Activated T-helper 1 cell treated with anti-CD3 and anti-CD28 coated beads, Interleukin-12 subunit alpha, Interleukin-12 subunit beta, Interleukin-2, Interleukin-4 antibody, amounts not matched to agents 30 ng/mL and 10 ng/mL and 1 ng/mL, durations not matched to agents 14 hours and 24 hours and 36 hours (primary cell): ENCODE data around the gene EVI5. TPM values are rescaled to one million over a fixed set of nuclear protein-coding genes. Genes with fewer than 3 reads are reported as not detected.
A peak's percentile ranks its signal among the peaks of the same experiment; 100 is the strongest.

Source experiments
- DNase-seq: peaks from one replicate; pipeline ENCODE4 v3.0.0; 2021; ENCODE audit warnings: low spot score
- H3K27ac Mint-ChIP-seq: one replicate; pipeline ENCODE4 v1.8.0; 2021; ENCODE audit warnings: mild to moderate bottlenecking, mixed read lengths
- H3K27me3 Mint-ChIP-seq: one replicate; pipeline ENCODE4 v1.8.0; 2022; ENCODE audit warnings: mild to moderate bottlenecking, moderate library complexity, mixed read lengths; ENCODE audit not compliant: insufficient read depth
- H3K36me3 Mint-ChIP-seq: one replicate; pipeline ENCODE4 v1.8.0; 2021; ENCODE audit warnings: low read depth, mixed read lengths
- H3K4me1 Mint-ChIP-seq: one replicate; pipeline ENCODE4 v1.8.0; 2021; ENCODE audit warnings: low read depth, mixed read lengths
- H3K4me3 Mint-ChIP-seq: one replicate; pipeline ENCODE4 v1.8.0; 2021; ENCODE audit warnings: mild to moderate bottlenecking, moderate library complexity, mixed read lengths
- H3K9me3 Mint-ChIP-seq: one replicate; pipeline ENCODE4 v1.8.0; 2021; ENCODE audit warnings: mixed read lengths
- intact Hi-C: fragments of 100-400 bp; cut with micrococcal nuclease; formaldehyde crosslinking; loops from one replicate; pipeline ENCODE4 v1.15.1; 2024
- total RNA-seq: library from RNA; stranded (reverse); gene quantifications from 2 replicates; pipeline ENCODE4 v1.2.3, GENCODE V29; 2022

The EVI5 gene
- total RNA-seq, 1 donor from 2014 or later: 11.3 TPM

DNA sequence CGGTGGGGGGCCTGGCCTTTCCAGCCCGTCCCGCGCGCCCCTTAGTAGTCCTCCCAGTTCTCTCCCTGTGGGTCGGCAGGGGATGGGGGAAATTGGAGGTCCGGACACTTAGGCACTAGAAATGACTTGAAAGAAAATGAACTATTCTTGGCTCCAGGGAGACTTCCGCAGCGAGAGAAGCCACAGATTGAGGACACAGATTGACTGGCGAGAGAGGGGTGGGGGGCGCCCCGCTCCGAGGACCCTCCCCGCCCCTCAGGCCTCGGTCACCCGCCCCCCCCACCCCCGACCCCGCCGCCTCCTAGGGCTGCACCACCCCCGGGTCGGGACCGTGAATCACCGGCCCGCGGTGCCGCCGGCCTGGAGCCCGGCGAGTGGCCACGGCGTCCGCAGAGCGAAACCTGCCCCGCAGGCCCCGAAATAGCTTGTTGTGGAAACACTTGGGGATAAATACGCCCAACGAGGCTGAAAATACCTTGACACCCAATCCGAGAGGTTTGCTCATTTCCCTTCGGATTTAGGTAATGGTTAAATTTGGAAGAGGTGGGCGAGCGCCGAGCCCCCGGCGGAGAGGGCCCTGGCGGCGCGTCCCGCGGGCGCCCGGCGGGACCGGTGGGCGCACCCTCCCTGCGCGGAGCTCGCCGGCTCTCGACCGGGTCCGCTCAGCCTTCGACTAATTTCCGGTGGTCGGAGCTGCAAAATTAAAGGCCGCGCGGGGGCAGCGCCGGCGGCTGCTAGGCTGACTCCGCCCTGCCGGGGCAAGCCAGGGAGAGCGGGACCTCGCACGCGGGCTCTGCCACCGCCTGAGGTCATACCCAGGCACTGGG is 298.4 kb downstream of the EVI5 start, which contains the start of gene GFI1:
Gene GFI1 (minus strand): TSS at position 675 of the 827 bp plus-strand sequence. CDS start 3,438 bp downstream, outside the sequence.
- peak; percentile 53 for DNase-seq
- intact Hi-C loops: loop anchor here (1.0 to 10.0 kb wide), 16 partner anchors 16 to 1462 kb away; partner anchors contain the start of genes CCDC18, CDC7, DIPK1A and RPL5
- H3K9me3 Mint-ChIP-seq: no peaks in the 10 kb centered on the region
- peaks cover 3% of the 10 kb centered on the region for H3K27me3 Mint-ChIP-seq
- H3K4me1 Mint-ChIP-seq: peaks cover 46% of the 10 kb centered on the region
- peak within 1 kb of the TSS; percentile 97 for H3K27ac Mint-ChIP-seq
- H3K4me3 Mint-ChIP-seq: peak within 1 kb of the TSS; percentile 99
- peaks cover 26% of the 10 kb centered on the region for H3K36me3 Mint-ChIP-seq

GRCh38 chr1:92485381-92486250 is 299.3 kb downstream of the EVI5 start:
- peaks cover 41% of the 10 kb centered on the region for H3K4me1 Mint-ChIP-seq
- H3K9me3 Mint-ChIP-seq: no peaks in the 10 kb centered on the region
- H3K27me3 Mint-ChIP-seq: peaks cover 3% of the 10 kb centered on the region
- intact Hi-C loops: loop anchor here (1.0 to 10.0 kb wide), 17 partner anchors 11 to 1461 kb away; partner anchors contain the start of genes CCDC18, CDC7, DIPK1A and RPL5
- H3K27ac Mint-ChIP-seq: peak overlapping the region; percentile 98
- peaks cover 33% of the 10 kb centered on the region for H3K36me3 Mint-ChIP-seq
- peak overlapping the region; percentile 99 for H3K4me3 Mint-ChIP-seq
- DNase-seq: peak; percentile 81

DNA sequence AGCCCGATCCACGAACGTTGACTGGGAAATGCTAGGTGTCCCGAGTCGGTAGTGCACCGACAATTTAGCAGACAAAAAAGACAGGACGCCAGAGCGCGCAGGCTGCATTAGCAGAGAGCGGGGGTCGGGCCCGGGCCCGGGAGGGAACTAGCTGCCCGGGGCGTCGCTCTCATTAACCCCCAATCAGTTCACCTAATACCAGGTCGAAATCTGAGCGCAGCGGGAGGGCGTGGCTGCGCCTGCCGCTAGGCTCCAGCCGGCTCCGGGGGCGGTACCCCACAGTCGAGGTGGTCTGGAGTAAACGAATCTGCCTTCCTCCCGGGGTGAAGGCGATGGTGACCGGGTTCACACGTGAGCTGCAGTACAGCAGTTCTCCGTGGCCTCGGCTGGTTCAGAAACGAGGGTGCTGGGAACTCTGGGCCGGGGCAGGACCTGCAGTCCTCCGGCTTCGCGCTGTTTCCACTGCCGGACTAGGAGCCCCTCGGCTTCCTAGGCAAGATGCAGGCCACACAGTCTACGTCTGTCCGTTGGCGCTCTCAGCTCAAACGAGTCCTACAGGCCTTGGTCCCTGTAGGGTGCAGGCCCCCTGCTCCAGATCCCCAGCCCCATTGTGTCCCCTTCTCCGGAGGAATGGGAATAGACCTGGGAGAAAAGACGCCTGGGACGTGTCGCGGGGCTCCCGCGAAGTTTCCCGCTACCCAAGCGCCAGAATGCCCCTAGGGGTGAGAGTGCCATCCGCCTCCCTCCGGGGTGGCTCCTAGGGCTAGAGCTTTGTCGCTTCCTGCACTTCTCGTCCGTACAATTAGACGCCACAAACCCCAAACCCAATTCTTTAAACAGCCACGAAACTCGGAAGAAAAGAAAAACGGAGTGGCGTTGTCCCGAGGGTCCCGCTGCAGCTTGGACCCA is 300.2 kb downstream of the EVI5 start:
- Mint-ChIP-seq H3K27ac (peak overlapping the region; percentile 98), H3K9me3 (no peaks in the 10 kb centered on the region), H3K27me3 (peaks cover 3% of the 10 kb centered on the region), H3K4me1 (peaks cover 46% of the 10 kb centered on the region), H3K4me3 (peak overlapping the region; percentile 99), H3K36me3 (peaks cover 39% of the 10 kb centered on the region)
- intact Hi-C loops: loop anchor here (1.0 to 10.0 kb wide), 11 partner anchors 10 to 1460 kb away; partner anchors contain the start of genes CCDC18, CDC7, DIPK1A and RPL5
- DNase-seq: peak; percentile 50

DNA sequence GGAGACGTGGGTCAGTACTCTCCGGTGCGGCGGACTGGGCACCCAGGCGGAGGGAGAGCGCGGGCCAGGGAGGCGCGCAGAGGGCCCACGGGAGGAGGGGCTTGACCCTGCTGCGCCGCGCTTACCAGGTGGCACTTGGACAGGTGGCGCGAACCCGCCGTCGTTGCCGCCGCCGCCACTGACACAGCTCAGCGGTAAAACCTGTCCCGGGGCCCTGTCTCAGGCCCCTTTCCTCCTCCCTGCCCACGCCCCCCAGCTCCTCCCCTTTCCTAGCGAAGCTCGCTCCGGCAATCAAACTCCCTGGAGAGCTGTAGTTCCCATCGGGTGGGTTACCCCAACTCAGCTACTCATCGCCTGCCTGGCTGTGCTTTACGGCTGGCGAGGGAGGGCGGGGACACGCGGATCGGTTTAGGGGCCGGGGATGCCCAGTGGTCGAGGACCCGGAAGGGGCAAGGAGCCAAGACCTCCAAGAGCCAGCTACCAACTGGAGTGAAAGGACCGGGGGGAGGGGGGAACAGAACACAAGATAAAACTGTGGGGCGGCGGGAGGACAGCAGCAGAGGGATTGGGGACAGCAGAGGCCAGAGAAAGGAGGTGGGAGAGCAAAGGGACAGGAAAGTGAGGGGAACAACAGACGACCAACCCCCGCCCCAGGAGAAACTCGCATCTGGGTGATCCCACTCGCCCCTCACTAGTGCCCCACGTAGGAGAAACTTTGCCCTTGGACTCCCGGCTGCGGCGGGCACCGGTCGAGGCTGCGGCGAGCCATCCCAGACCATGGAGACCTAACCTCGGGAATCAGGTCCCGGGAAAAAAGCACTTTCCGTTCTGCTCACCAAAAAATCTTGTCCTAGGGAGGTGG is 301.1 kb downstream of the EVI5 start:
- Mint-ChIP-seq H3K4me3 (peak overlapping the region; percentile 99), H3K27ac (peak overlapping the region; percentile 98), H3K27me3 (no peaks in the 10 kb centered on the region), H3K4me1 (peaks cover 48% of the 10 kb centered on the region), H3K36me3 (peaks cover 45% of the 10 kb centered on the region), H3K9me3 (no peaks in the 10 kb centered on the region)
- DNase-seq: peak; percentile 50
- intact Hi-C loops: loop anchor here (1.0 to 10.0 kb wide), 8 partner anchors 173 to 1459 kb away; partner anchors contain the start of genes CCDC18, CDC7, GLMN and TMED5

DNA sequence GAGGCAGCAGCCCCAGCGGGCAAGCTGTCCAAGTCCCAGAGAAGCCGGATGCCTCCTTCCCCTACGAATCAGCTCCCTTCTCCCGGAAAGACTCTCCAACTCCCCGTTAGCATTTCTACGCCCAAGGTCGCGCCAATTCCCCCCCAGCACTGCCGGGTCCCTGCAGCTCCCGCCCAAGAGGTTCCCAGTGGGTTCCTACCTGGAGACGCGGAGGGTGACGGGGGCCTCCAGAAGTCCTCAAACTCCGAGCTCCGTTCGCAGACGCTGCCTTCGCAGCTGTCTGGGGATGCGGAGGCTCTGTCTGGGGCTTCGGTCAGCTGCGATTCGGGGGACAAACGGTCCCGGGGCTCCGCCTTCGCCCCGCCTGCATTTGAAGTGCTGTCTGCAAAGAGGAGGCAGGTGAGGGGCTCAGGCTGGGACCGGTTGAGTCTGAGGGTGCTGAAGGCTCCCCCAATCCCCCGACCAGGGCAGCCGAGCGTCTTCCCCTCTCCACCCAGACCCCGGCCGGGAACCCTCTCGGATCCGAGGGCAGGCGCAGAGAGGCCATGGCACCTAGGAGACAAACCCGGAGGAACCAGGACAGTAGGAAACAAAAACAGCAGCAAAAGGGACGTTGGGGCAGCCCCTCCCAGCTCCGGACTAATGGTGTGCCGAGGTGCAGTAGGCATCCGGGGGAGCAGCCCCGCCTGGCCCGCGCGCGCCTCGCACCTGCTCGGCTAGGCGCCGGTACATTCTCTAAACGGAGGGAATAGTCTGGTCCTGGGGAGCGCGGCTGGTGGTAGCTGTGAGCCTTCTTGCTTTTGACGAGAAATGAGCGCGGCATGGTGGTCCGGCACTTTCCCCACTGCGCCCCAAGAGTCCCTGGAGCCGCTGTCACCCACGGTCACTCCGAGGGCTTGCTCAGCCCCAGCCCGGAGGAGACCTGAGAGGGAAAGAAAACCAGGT is 302.0 kb downstream of the EVI5 start:
- intact Hi-C loops: loop anchor here (1.0 to 10.0 kb wide), 7 partner anchors 185 to 1458 kb away; partner anchors contain the start of genes CCDC18, CDC7, GLMN and TMED5
- Mint-ChIP-seq H3K36me3 (peaks cover 52% of the 10 kb centered on the region), H3K27me3 (no peaks in the 10 kb centered on the region), H3K4me1 (peaks cover 48% of the 10 kb centered on the region), H3K9me3 (no peaks in the 10 kb centered on the region), H3K27ac (peak overlapping the region; percentile 98), H3K4me3 (peak overlapping the region; percentile 99)
- peak; percentile 32 for DNase-seq

DNA sequence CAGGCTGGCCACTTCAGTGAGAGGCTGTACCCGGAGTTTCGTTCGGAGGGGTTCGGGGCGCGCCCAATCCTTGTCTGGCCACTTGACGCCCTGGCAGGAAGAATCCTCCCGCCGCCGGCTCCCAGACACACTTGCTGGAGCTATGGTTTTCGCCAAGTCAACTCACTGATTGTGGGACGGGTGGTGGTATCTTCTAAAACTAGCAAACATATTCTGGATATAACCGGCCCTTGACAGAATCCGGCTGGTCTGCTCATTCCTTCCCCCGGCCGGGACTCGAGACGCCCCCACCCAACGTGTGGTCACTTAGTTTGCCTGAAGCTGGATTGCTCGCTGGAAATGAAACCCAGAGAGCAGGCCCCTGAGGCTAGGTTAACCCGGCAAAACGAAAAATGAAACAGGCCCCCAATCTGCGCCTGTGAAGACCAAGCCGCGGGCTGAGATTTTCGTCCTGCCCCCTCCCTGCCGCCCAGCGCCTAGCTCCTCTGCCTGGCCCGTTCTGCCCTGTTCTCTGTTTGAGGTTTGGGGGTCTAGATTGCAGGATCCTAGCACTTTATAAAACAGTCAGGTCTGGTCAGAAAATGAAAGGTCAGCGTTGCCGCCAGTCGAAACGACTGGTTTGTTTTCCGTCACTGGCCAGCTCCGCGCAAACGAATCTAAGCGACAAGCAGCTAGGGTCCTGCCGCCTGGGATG is 302.8 kb downstream of the EVI5 start:
- Mint-ChIP-seq H3K36me3 (peaks cover 58% of the 10 kb centered on the region), H3K27ac (peak overlapping the region; percentile 98), H3K4me3 (peak overlapping the region; percentile 99), H3K27me3 (no peaks in the 10 kb centered on the region), H3K4me1 (peaks cover 48% of the 10 kb centered on the region), H3K9me3 (no peaks in the 10 kb centered on the region)
- intact Hi-C loops: loop anchor here (10.0 kb wide), 6 partner anchors 607 to 1457 kb away; partner anchors contain the start of genes CCDC18, CDC7, TMED5 and ZNF644
- DNase-seq: no peak

- Mint-ChIP-seq H3K4me1 (peaks cover 52% of the 10 kb centered on the region), H3K27ac (peak overlapping the region; percentile 36), H3K36me3 (peaks cover 62% of the 10 kb centered on the region), H3K27me3 (no peaks in the 10 kb centered on the region), H3K4me3 (peak overlapping the region; percentile 99), H3K9me3 (no peaks in the 10 kb centered on the region)
- no peak for DNase-seq
- intact Hi-C loops: loop anchor here (10.0 kb wide), 6 partner anchors 607 to 1457 kb away; partner anchors contain the start of genes CCDC18, CDC7, TMED5 and ZNF644
Measured at GRCh38 chr1:92481599-92481925, 303.3 kb downstream of the EVI5 start.

DNA sequence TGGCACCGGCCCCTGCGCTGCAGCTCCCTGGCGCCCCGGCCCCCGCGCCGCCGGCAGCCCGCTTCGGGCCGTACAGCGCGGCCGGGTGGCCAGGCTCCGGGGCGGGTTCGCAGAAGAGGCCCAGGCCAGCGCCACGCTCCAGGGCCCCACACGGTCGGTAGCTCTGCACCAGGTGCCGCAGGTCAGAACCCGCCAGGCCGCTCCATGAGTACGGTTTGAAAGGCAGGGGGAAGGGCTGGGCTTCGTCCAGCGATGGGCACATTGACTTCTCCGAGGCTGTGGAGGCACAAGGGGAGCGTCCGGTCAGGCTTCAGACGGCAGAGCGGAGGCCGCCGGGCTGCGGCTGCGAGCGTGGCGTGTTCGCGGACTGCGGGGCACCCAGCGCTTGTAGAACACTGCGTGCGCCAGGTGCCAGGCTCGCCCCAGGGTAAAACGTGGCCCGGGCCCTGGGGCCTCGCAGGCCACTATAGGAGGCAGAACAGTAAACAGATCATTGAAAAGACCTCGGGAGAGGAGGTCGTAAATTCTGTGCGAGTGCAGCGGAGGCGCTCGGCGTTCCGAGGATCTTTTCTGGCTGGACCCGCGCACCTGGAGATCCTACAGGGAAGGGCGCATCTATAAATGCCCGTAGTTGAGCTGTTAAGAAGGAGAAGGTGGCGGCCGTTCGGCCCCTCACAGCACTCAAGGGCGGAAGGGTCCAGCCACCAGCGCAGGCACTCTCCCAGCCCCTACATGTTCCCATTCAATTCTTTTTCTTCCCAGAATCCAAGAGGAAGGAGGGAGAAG is 303.9 kb downstream of the EVI5 start:
- Mint-ChIP-seq H3K9me3 (no peaks in the 10 kb centered on the region), H3K27me3 (no peaks in the 10 kb centered on the region), H3K36me3 (peaks cover 68% of the 10 kb centered on the region), H3K27ac (peak overlapping the region; percentile 36), H3K4me3 (peak overlapping the region; percentile 99), H3K4me1 (peaks cover 58% of the 10 kb centered on the region)
- no peak for DNase-seq
- intact Hi-C loops: loop anchor here (10.0 kb wide), 6 partner anchors 606 to 1456 kb away; partner anchors contain the start of genes CCDC18, CDC7, TMED5 and ZNF644

DNA sequence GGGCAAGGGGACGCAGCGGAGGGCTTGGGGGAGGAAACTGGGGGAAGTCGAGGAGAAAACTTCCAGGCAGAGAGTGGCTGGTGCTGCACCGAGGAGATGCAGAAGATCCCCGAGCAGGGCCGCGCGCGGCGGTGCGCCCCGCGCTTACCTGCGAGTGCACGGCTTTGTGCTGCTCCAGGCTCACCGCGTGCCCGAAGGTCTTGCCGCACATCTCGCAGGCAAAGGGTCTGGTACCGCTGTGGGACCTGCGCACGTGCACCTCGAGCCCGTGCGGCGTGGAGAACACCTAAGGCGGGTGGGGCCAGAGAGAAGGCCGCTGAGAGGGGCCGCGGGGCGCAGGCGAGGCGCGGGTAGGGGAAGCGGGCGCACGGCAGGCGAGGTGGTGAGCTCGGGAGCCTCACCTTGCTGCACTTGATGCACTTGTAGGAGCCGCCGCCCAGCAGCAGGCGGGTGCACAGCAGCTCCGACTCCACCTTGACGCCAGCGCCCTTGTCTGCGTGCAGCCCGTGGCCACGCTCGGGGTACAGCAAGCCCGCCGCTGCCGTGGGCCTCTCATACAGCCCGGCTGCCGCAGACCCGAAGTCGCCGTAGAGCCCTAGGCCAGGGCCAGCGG is 304.6 kb downstream of the EVI5 start:
- peaks cover 65% of the 10 kb centered on the region for H3K4me1 Mint-ChIP-seq
- H3K4me3 Mint-ChIP-seq: peak overlapping the region; percentile 85
- H3K27me3 Mint-ChIP-seq: no peaks in the 10 kb centered on the region
- no peak for DNase-seq
- H3K36me3 Mint-ChIP-seq: peaks cover 74% of the 10 kb centered on the region
- no peaks in the 10 kb centered on the region for H3K9me3 Mint-ChIP-seq
- H3K27ac Mint-ChIP-seq: peak overlapping the region; percentile 98
- intact Hi-C loops: loop anchor here (10.0 kb wide), 6 partner anchors 606 to 1456 kb away; partner anchors contain the start of genes CCDC18, CDC7, TMED5 and ZNF644
